ENCODE data around the gene ARHGAP24. TPM values are rescaled to one million over a fixed set of nuclear protein-coding genes. Genes with fewer than 3 reads are reported as not detected.

Gene ARHGAP24
- polyA plus RNA-seq, 3 donors, result 12.5 to 32.0 (median 18.8) TPM

DNA sequence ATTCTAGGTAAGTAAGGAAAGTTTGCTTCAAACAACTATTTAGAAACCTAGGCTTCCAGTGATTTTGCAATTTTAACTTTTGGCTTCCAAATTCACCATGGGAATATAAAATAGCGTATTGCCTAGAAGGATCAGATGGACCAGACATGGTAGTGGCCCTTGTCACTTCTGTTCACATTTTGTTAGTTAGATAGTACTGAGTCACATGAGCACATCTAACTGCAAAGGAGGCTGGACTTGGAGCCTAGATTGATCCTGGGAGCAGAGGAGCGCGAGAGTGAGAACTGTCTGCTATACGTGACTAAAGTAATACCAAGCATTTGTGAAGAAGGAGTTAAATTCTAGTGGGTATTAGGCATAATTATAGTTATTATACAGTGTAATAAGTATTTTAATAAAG lies 102.4 kb downstream of the ARHGAP24 start:
- Histone ChIP-seq H3K4me1 (ENCODE audit: control insufficient read depth in 1 of 2, insufficient read depth in 2 of 2, low read length in 2 of 2) (no peaks in the 10 kb centered on the region), H3K27me3 (ENCODE audit: control insufficient read depth in 2 of 2, insufficient read depth in 2 of 2, low read length in 2 of 2) (no peaks in the 10 kb centered on the region), H3K9ac (ENCODE audit: insufficient read depth, low read length, poor library complexity, severe bottlenecking) (no peak overlapping the region), H3K36me3 (replicated peaks in 1 of 2; ENCODE audit: control insufficient read depth in 1 of 2, insufficient read depth in 2 of 2, low read length in 2 of 2) (peaks cover 3 to 32% of the 10 kb centered on the region in 2 donors), H2AFZ (ENCODE audit: insufficient read depth, low read depth, low read length, poor library complexity, severe bottlenecking) (no peak overlapping the region), H4K20me1 (ENCODE audit: insufficient read depth, low read length) (no peaks in the 10 kb centered on the region), H3K4me2 (replicated peaks; ENCODE audit: extremely low read depth, low read length, poor library complexity, severe bottlenecking) (no peak overlapping the region), H3K9me3 (replicated peaks in 1 of 2; ENCODE audit: control insufficient read depth in 1 of 2, insufficient read depth in 1 of 2, low read length in 2 of 2) (no peaks in the 10 kb centered on the region), H3K27ac (ENCODE audit: low read depth in 1 of 2, low read length in 2 of 2) (no peak overlapping the region), H3K79me2 (ENCODE audit: insufficient read depth, low read length) (no peaks in the 10 kb centered on the region), H3K4me3 (replicated peaks in 1 of 3; ENCODE audit: low read depth in 2 of 3, low read length in 3 of 3) (no peak overlapping the region)
- TF ChIP-seq, protein P1, sequence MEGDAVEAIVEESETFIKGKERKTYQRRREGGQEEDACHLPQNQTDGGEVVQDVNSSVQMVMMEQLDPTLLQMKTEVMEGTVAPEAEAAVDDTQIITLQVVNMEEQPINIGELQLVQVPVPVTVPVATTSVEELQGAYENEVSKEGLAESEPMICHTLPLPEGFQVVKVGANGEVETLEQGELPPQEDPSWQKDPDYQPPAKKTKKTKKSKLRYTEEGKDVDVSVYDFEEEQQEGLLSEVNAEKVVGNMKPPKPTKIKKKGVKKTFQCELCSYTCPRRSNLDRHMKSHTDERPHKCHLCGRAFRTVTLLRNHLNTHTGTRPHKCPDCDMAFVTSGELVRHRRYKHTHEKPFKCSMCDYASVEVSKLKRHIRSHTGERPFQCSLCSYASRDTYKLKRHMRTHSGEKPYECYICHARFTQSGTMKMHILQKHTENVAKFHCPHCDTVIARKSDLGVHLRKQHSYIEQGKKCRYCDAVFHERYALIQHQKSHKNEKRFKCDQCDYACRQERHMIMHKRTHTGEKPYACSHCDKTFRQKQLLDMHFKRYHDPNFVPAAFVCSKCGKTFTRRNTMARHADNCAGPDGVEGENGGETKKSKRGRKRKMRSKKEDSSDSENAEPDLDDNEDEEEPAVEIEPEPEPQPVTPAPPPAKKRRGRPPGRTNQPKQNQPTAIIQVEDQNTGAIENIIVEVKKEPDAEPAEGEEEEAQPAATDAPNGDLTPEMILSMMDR (IDR thresholded peaks at IDR 0.05), result no peak
- H3K27me3 Mint-ChIP-seq (ENCODE audit: low read depth in 3 of 3), result peaks cover 0 to 1% (median 0%) of the 10 kb centered on the region in 3 donors
- H3K4me3 Mint-ChIP-seq, result no peak overlapping the region
- no CpG with 5 or more reads among the region's 4 CpGs for WGBS (ENCODE audit: insufficient coverage)
- H3K9me3 Mint-ChIP-seq, result peaks cover 0 to 5% (median 2%) of the 10 kb centered on the region in 7 donors
- intact Hi-C loops (cut with micrococcal nuclease), result no loop called here
- DNase-seq, result no peak
- H3K27ac Mint-ChIP-seq, result no peak overlapping the region
- H3K4me1 Mint-ChIP-seq, result no peaks in the 10 kb centered on the region
- peaks cover 32 to 34% of the 10 kb centered on the region in 2 donors for H3K36me3 Mint-ChIP-seq

DNA sequence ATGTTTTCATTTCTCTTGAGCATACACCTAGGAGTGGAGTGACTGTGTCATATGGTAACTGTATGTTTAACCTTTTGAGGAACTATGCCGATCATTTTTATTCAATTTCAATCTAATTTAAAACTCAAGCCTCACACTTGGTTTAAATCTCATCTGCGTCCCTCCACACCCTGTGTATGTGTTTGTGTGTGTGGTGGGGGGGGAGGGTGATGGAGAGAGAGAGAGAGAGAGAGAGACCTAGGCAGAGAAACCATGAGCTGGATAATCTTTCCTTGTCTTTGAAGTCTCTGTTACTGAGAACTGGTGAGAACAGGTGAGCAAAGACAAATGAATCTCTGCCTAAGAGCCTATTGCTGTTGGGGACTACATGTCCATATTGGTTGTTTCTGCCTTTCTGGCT lies 105.0 kb downstream of the ARHGAP24 start:
- no peak overlapping the region for H3K4me2 ChIP-seq (replicated peaks; ENCODE audit: extremely low read depth, low read length, poor library complexity, severe bottlenecking)
- Mint-ChIP-seq H3K4me1 (no peaks in the 10 kb centered on the region), H3K27me3 (ENCODE audit: low read depth in 3 of 3) (peaks cover 0 to 1% (median 0%) of the 10 kb centered on the region in 3 donors), H3K9me3 (peaks cover 0 to 3% (median 2%) of the 10 kb centered on the region in 7 donors), H3K27ac (no peak overlapping the region), H3K36me3 (peaks cover 21 to 23% of the 10 kb centered on the region in 2 donors), H3K4me3 (no peak overlapping the region)
- peaks cover 3 to 14% of the 10 kb centered on the region in 2 donors for H3K36me3 ChIP-seq (replicated peaks in 1 of 2; ENCODE audit: control insufficient read depth in 1 of 2, insufficient read depth in 2 of 2, low read length in 2 of 2)
- no peak overlapping the region for H3K27ac ChIP-seq (ENCODE audit: low read depth in 1 of 2, low read length in 2 of 2)
- no peak overlapping the region for H2AFZ ChIP-seq (ENCODE audit: insufficient read depth, low read depth, low read length, poor library complexity, severe bottlenecking)
- intact Hi-C loops (cut with micrococcal nuclease), result no loop called here
- DNase-seq, result no peak
- H3K4me3 ChIP-seq (replicated peaks in 1 of 3; ENCODE audit: low read depth in 2 of 3, low read length in 3 of 3), result no peak overlapping the region
- no CpG with 5 or more reads among the region's 2 CpGs for WGBS (ENCODE audit: insufficient coverage)
- TF ChIP-seq, protein P1 (IDR thresholded peaks at IDR 0.05), result no peak
- peaks cover 2% of the 10 kb centered on the region for H4K20me1 ChIP-seq (ENCODE audit: insufficient read depth, low read length)
- no peaks in the 10 kb centered on the region for H3K27me3 ChIP-seq (ENCODE audit: control insufficient read depth in 2 of 2, insufficient read depth in 2 of 2, low read length in 2 of 2)
- H3K4me1 ChIP-seq (ENCODE audit: control insufficient read depth in 1 of 2, insufficient read depth in 2 of 2, low read length in 2 of 2), result no peaks in the 10 kb centered on the region
- no peak overlapping the region for H3K9ac ChIP-seq (ENCODE audit: insufficient read depth, low read length, poor library complexity, severe bottlenecking)
- no peaks in the 10 kb centered on the region for H3K79me2 ChIP-seq (ENCODE audit: insufficient read depth, low read length)
- H3K9me3 ChIP-seq (replicated peaks in 1 of 2; ENCODE audit: control insufficient read depth in 1 of 2, insufficient read depth in 1 of 2, low read length in 2 of 2), result no peaks in the 10 kb centered on the region

Data from CD14-positive monocyte (primary cell).